ENCODE data around the gene FBXW4. TPM values are rescaled to one million over a fixed set of nuclear protein-coding genes. Genes with fewer than 3 reads are reported as not detected.

Gene FBXW4
- total RNA-seq, 6 donors from 2014 or later, result 75.2 to 223 (median 88.5) TPM

DNA sequence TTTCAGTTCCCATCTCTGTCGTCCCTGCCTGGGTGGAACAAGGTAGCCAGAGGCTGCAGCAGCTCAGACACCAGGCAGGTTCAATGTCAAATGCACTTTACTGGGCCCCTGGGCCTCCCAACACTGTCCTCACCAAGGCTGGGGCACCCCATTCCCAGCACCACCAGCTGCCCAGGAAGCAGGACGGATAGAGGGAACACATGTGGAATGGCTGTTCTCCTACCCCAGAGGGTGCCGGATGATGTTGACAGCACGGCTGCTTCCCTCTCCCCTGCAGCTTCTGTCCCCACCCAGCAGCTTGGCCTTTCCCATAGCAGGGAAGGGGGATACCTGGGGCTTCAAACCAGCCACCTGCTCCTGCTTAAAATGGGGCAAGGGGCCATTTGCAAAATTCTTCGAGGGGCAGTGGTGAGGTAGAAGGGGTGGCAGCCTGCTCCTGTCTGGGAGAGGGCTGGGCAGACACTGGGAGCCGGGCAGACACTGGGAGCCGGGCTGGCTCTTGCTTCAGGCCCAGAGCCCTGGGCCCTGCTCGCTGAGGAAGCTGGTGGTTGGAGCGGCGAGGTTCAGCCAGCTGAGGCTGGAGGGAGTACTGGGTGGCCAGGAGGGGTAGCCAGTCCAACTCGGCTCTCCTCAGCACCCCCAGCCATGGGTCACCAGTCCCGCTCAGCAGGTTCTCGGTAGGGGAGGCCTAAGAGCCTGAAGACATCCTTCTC is 116.0 kb downstream of the FBXW4 start:
- Histone ChIP-seq H3K36me3 (peaks cover 0 to 61% (median 47%) of the 10 kb centered on the region in 4 donors), H3K27ac (no peak overlapping the region), H3K9me3 (no peaks in the 10 kb centered on the region), H3K4me1 (no peaks in the 10 kb centered on the region), H3K4me3 (no peak overlapping the region), H3K27me3 (no peaks in the 10 kb centered on the region)
- no peak for TF ChIP-seq POLR2AphosphoS5 (IDR thresholded peaks at IDR 0.05)
- no peak for TF ChIP-seq EP300 (IDR thresholded peaks at IDR 0.05)
- TF ChIP-seq CTCF (IDR thresholded peaks at IDR 0.05), result no peak
- no peak for TF ChIP-seq POLR2A (IDR thresholded peaks at IDR 0.05)
- DNase-seq (peak in 1 of 2 donors; percentile 49), ATAC-seq (ENCODE audit: low FRiP score in 2 of 2) (no peak)
- WGBS, 2 donors, result 80 to 90% methylated on average over 3 to 13 of the region's 13 CpGs

DNA sequence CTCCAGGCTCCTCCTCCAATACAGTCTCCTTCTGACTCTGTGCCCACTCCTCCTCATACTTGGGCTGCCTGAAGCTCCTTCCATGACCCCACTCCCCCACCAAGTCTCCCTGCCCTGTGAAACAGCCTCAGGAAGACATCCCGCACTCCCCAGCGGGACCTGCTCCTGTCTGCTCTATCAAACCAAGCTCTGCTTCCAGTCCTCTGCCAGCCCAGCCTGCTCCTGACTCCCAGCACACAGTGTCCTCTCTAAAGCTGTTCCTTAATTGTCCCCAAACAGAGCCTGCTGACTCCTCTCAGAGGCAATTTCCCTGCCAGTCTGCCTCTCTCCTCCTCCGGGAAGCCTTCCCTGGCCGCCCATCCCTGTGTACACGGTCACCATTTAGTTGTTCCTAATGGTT is 116.8 kb downstream of the FBXW4 start:
- H3K27ac ChIP-seq, result no peak overlapping the region
- no peak for DNase-seq
- WGBS, 2 donors, result 94 to 95% methylated on average over 5 of the region's 5 CpGs
- H3K9me3 ChIP-seq, result peaks cover 0 to under 1% (median 0%) of the 10 kb centered on the region in 4 donors
- TF ChIP-seq EP300 (IDR thresholded peaks at IDR 0.05), result no peak
- TF ChIP-seq POLR2A (IDR thresholded peaks at IDR 0.05), result no peak
- no peak for TF ChIP-seq POLR2AphosphoS5 (IDR thresholded peaks at IDR 0.05)
- no peak for TF ChIP-seq CTCF (IDR thresholded peaks at IDR 0.05)
- H3K4me1 ChIP-seq, result no peaks in the 10 kb centered on the region
- H3K27me3 ChIP-seq, result no peaks in the 10 kb centered on the region
- no peak for ATAC-seq (ENCODE audit: low FRiP score in 2 of 2)
- H3K36me3 ChIP-seq, result peaks cover 0 to 53% (median 42%) of the 10 kb centered on the region in 4 donors
- H3K4me3 ChIP-seq, result no peak overlapping the region

- TF ChIP-seq POLR2AphosphoS5 (IDR thresholded peaks at IDR 0.05) (no peak), EP300 (IDR thresholded peaks at IDR 0.05) (no peak), CTCF (IDR thresholded peaks at IDR 0.05) (no peak), POLR2A (IDR thresholded peaks at IDR 0.05) (no peak)
- no peaks in the 10 kb centered on the region for H3K27me3 ChIP-seq
- DNase-seq, result no peak
These were observed 117.7 kb downstream of the FBXW4 start for GRCh38 chr10:101577121-101577871.

DNA sequence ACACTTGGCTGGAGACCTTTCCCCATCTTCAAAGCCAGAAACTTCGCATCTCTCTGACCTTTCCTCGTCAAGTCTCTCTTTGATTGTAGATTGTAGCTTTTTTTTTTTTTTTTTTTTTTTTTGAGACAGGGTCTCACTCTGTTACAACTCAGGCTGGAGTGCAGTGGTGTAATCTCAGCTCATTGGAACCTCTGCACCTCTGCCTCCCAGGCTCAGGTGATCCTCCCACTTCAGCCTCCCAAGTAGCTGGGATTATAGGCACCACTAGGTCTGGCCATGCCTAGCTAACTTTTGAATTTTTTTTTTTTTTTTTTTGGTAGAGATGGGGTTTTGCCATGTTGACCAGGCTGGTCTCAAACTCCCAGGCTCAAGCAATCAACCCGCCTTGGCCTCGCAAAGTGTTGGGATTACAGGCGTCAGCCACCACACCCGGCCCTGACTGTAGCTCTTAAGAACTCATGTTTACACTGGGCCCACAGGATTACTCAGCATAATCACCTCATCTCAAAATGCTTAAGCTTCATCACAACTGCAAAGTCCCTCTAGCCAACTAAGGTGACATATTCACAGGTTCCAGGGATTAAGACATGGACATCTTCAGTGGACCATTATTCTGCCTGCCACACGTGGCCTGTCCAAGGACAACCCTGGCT is 118.6 kb downstream of the FBXW4 start:
- Histone ChIP-seq H3K36me3 (peaks cover 0 to 40% (median 30%) of the 10 kb centered on the region in 4 donors), H3K9me3 (peaks cover 0 to 7% (median 6%) of the 10 kb centered on the region in 4 donors), H3K27ac (no peak overlapping the region), H3K27me3 (no peaks in the 10 kb centered on the region), H3K4me3 (no peak overlapping the region), H3K4me1 (no peaks in the 10 kb centered on the region)
- no peak for TF ChIP-seq POLR2AphosphoS5 (IDR thresholded peaks at IDR 0.05)
- no peak for TF ChIP-seq EP300 (IDR thresholded peaks at IDR 0.05)
- no peak for TF ChIP-seq POLR2A (IDR thresholded peaks at IDR 0.05)
- no peak for TF ChIP-seq CTCF (IDR thresholded peaks at IDR 0.05)
- ATAC-seq (ENCODE audit: low FRiP score in 2 of 2), result no peak
- no peak for DNase-seq
- WGBS, 2 donors, result 87 to 88% methylated on average over 7 of the region's 7 CpGs

More at GRCh38 chr10:101577121-101577871, 117.7 kb downstream of the FBXW4 start:
- Histone ChIP-seq H3K4me3 (no peak overlapping the region), H3K36me3 (peaks cover 0 to 44% (median 33%) of the 10 kb centered on the region in 4 donors), H3K27ac (no peak overlapping the region), H3K9me3 (peaks cover 0 to 7% (median 6%) of the 10 kb centered on the region in 4 donors), H3K4me1 (no peaks in the 10 kb centered on the region)
- ATAC-seq (ENCODE audit: low FRiP score in 2 of 2), result no peak
- WGBS, 2 donors, result 94 to 96% methylated on average over 6 to 7 of the region's 7 CpGs

Measured in upper lobe of left lung (tissue), 6 donors.